SJSA1 (cell line): ENCODE measurements around the gene IRGQ. TPM values are rescaled to one million over a fixed set of nuclear protein-coding genes. Genes with fewer than 3 reads are reported as not detected.
"Not testable (repeated sequence)": the region's sequence is repeated elsewhere in the genome, so short reads cannot be mapped to it uniquely, and the experiment has no call there.

Experiments
- DNase-seq, 2 experiments: peaks; one replicate each; pipeline ENCODE4 v3.0.0-alpha.2; 2015 to 2020; ENCODE audit warnings: low spot score in 2 of 2, low read depth in 1 of 2
- H3K27ac ChIP-seq: fragments of 250-450 bp; sonication (Bioruptor Pico); 2 replicates; pipeline ENCODE4 v1.5.1; 2020; ENCODE audit warnings: mild to moderate bottlenecking, moderate library complexity
- H3K27me3 ChIP-seq: fragments of 250-450 bp; sonication (Bioruptor Pico); replicated peaks from 2 replicates; pipeline ENCODE4 v1.5.1; 2020; ENCODE audit warnings: mild to moderate bottlenecking, moderate library complexity
- H3K36me3 ChIP-seq: fragments of 250-450 bp; sonication (Bioruptor Pico); 2 replicates; pipeline ENCODE4 v1.5.1; 2020; ENCODE audit warnings: mild to moderate bottlenecking
- H3K4me1 ChIP-seq: fragments of 250-450 bp; sonication (Bioruptor Pico); replicated peaks from 2 replicates; pipeline ENCODE4 v1.6.1; 2021; ENCODE audit warnings: mild to moderate bottlenecking
- H3K4me3 ChIP-seq: fragments of 250-450 bp; sonication (Bioruptor Pico); 2 replicates; pipeline ENCODE4 v1.5.1; 2020; ENCODE audit warnings: mild to moderate bottlenecking
- H3K9me3 ChIP-seq: fragments of 250-450 bp; sonication (Bioruptor Pico); replicated peaks from 2 replicates; pipeline ENCODE4 v1.5.1; 2020; ENCODE audit warnings: mild to moderate bottlenecking
- total RNA-seq: library from RNA; depleted of rRNA; stranded (reverse); fragments of >200 nt; shearing (Covaris generic); gene quantifications from 2 replicates; pipeline ENCODE4 v1.2.3, GENCODE V29; 2014

Gene IRGQ
- total RNA-seq, 1 experiment from 2014 or later, result 36.2 TPM

DNA sequence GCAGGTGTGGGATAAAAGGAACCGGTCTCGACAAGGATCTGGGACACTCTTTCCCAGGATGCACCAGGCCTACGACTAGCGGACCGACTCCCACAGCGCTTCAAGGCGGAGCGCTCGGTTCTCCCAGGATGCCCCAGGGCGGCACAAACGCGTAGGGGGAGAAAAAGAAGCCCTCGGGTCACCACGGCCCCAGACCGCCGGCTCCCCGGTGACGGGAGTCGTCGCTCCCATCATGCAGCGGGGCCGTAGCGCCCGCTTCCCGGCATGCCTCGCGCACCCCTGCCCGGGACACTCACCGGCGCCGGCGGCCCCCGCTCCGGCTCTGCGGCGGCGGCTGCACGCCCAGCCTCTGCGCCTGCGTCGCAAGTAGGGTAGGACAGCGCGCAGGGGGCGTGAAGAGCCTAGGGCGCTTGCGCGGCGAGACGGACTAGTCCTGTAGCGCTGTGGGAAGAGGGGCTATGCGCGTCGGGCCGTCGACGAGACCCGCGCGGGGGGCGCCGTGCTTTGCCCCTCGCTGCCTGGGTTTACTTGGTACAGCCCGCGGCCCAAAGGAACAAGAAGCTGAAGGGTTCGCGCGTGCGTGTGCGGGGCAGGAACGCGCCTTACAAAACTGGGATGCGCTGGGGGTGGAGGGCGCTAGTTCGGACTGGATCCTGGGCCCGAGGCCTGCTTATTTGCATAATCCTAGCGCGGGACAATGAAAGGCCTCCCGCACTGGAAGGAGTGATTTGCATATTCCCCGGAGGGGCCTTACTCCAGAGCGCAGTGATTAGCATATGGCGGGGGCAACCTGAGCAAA lies 23.5 kb upstream of the IRGQ start, which contains the start of gene ZNF428:
TSS of gene ZNF428 (minus strand) at position 368 of the 799 bp plus-strand sequence. CDS start 5,325 bp downstream, outside the sequence.
- H3K4me3 ChIP-seq, result peak within 1 kb of the TSS; percentile 66
- H3K4me1 ChIP-seq, result peaks cover 9% of the 10 kb centered on the region
- H3K9me3 ChIP-seq, result no peaks in the 10 kb centered on the region
- peak; percentile 89 to 92 for DNase-seq
- no peaks in the 10 kb centered on the region; the same call in 1 of the 2 replicates for H3K36me3 ChIP-seq
- H3K27me3 ChIP-seq, result no peaks in the 10 kb centered on the region
- H3K27ac ChIP-seq, result peak within 1 kb of the TSS; percentile 78

DNA sequence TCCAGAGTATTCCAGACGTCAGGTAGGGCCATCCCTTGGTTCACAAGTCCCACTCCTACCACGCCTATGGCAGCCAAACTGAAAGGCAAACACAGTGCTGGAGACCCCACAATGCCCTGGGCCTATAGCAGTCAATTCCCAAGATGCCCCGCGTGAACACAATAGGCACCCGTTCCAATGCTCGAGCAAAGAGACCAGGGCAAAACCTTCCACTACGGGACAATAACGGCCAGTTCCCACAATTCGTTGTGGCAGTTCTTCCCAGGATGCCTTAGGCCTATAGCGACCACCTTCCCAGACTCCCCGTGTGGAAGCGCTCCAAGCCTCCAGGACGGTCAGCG lies 23.0 kb upstream of the IRGQ start:
- no peak for DNase-seq
- Histone ChIP-seq H3K9me3 (no peaks in the 10 kb centered on the region), H3K36me3 (peaks cover 3% of the 10 kb centered on the region; the same call in 1 of the 2 replicates), H3K4me3 (peak overlapping the region; percentile 66), H3K27me3 (no peaks in the 10 kb centered on the region), H3K4me1 (peaks cover 9% of the 10 kb centered on the region), H3K27ac (peak overlapping the region; percentile 78)

DNA sequence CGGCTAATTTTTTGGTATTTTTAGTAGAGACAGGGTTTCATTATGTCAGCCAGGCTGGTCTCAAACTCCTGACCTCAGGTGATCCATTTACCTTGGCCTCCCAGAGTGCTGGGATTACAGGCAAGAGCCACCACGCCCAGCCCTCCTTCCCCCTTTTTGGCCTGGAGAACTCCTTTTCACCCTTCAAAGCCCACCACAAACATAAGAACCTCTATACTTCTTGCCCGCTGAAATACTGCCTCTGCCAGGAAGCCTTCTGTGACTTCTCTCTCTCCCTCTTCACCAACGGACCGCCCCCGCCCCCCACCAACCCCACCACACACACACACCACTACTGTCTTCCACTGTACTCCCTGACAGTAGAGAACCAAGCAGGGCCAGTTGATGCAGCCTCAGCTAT lies 21.0 kb upstream of the IRGQ start:
- Histone ChIP-seq H3K4me3 (no peak overlapping the region), H3K9me3 (no peaks in the 10 kb centered on the region), H3K4me1 (peaks cover 9% of the 10 kb centered on the region), H3K27me3 (no peaks in the 10 kb centered on the region), H3K36me3 (peaks cover 15% of the 10 kb centered on the region), H3K27ac (no peak overlapping the region)
- DNase-seq, result no peak

DNA sequence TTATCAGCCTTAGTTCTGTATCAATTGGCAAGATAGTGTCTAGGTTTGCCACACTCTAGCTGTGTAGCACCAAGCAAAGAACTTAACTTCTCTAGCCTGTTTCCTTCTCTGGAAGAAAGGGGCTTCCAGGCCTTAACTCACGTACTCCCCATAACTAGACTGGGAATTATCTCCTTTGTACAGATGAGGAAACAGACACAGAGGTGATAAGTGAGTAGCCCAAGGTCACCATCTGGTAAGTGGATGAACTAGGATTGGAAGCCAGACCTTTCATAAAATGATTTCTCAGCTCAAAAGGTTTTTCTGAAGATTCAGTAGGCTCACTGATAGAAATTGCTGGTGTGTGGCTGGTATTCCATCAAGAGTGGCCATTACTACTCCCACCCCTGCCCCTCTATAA lies 20.4 kb upstream of the IRGQ start:
- no peaks in the 10 kb centered on the region for H3K9me3 ChIP-seq
- peaks cover 9% of the 10 kb centered on the region for H3K4me1 ChIP-seq
- no peaks in the 10 kb centered on the region for H3K27me3 ChIP-seq
- no peak overlapping the region for H3K4me3 ChIP-seq
- peaks cover 21% of the 10 kb centered on the region for H3K36me3 ChIP-seq
- DNase-seq, result no peak
- no peak overlapping the region for H3K27ac ChIP-seq

DNA sequence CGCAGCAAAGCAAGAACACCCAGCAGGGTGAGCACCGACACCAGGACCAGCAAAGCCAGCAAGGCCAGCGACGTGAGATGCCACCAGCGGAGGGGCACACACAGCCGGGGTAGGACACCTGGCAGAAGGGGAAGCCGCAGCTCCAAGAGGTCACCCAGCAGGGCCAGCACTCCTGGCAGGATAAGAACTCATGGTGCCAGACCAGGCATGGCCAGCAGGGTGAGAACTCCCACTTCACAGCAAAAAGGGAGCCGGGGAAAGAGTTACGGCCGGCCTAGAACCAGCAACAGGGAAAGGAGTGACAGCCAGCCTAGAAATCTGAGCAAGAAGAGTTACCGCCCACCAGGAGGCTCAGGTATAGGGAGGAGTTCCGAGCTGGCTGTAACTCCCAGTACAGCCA lies 16.4 kb upstream of the IRGQ start:
- DNase-seq, result no peak
- H3K36me3 ChIP-seq, result peaks cover 35% of the 10 kb centered on the region
- no peak overlapping the region for H3K4me3 ChIP-seq
- H3K27me3 ChIP-seq, result no peaks in the 10 kb centered on the region
- H3K4me1 ChIP-seq, result peaks cover 13% of the 10 kb centered on the region
- no peak overlapping the region for H3K27ac ChIP-seq
- no peaks in the 10 kb centered on the region for H3K9me3 ChIP-seq

DNA sequence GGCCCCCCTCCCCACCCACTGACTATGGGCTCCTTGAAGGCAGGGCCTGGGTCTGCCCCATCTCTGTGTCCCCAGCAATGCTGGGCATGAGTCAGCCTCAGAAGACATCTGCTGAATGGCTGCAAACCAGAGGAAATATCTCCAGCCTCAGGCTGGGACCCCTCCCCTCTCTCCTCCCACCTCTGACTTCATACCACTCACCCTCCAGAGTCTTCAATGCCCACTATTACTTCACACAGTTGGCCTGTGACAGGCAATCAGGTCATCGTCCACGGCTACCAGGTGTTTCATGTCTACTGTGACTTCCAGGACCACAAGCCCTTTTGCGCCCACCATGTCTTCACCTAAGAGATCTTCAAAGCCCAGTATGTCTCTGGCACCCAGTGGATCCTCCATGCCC lies 15.9 kb upstream of the IRGQ start, which contains the start of gene SRRM5:
TSS of gene SRRM5 (plus strand) at position 301 of the 400 bp plus-strand sequence. CDS start at position 335, 34 bp downstream.
- no peak for DNase-seq
- H3K36me3 ChIP-seq, result peaks cover 39% of the 10 kb centered on the region
- peaks cover 13% of the 10 kb centered on the region for H3K4me1 ChIP-seq
- H3K27me3 ChIP-seq, result no peaks in the 10 kb centered on the region
- no peaks in the 10 kb centered on the region for H3K9me3 ChIP-seq
- H3K27ac ChIP-seq, result peak within 1 kb of the TSS; percentile 17; the same call in 1 of the 2 replicates
- H3K4me3 ChIP-seq, result no peak within 1 kb of the TSS

DNA sequence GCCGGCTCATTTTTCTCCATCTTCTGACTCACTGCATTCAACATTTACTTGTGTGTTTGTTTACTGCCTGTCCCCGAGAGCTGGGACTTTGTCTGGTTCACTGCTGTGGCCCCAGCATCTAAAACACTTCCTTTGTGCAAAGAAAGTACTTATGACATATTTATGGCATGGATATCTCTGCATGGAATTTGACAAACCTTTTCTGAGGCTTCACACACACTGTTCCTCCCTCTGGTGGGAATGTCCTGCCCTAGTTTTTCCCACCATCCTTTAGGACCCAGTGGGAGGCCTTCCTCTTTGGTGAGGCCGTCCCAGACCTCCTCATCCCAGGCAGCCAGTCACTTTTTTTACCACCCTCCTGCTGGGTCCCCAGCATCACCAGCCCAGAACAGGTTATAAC lies 14.6 kb upstream of the IRGQ start:
- Histone ChIP-seq H3K4me1 (peaks cover 13% of the 10 kb centered on the region), H3K27me3 (no peaks in the 10 kb centered on the region), H3K36me3 (peaks cover 45% of the 10 kb centered on the region), H3K4me3 (no peak overlapping the region), H3K27ac (peak overlapping the region; percentile 17; the same call in 1 of the 2 replicates), H3K9me3 (no peaks in the 10 kb centered on the region)
- peak in 1 of 2 experiments; percentile 53 for DNase-seq

DNA sequence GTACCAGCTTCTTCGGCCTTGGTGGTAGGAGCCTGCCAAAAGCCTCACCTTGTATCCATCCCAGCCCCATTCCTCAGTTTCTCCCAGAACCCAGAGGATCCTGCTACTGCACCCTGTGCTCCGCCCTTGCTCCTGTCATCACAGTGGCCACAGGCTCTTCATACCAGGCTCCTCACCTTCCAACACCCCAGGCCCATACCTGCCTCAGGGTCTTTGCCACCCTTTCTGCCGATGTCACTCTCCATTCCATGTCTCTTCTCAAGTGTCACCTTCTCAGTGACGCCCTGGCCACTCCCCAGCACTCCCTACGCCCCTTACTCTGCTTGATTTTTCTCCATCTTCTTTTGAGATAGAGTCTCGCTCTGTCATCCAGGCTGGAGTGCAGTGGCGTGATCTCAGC lies 13.9 kb upstream of the IRGQ start:
- Histone ChIP-seq H3K4me1 (peaks cover 13% of the 10 kb centered on the region), H3K36me3 (peaks cover 45% of the 10 kb centered on the region), H3K9me3 (no peaks in the 10 kb centered on the region), H3K27ac (no peak overlapping the region), H3K27me3 (no peaks in the 10 kb centered on the region), H3K4me3 (no peak overlapping the region)
- no peak for DNase-seq

DNA sequence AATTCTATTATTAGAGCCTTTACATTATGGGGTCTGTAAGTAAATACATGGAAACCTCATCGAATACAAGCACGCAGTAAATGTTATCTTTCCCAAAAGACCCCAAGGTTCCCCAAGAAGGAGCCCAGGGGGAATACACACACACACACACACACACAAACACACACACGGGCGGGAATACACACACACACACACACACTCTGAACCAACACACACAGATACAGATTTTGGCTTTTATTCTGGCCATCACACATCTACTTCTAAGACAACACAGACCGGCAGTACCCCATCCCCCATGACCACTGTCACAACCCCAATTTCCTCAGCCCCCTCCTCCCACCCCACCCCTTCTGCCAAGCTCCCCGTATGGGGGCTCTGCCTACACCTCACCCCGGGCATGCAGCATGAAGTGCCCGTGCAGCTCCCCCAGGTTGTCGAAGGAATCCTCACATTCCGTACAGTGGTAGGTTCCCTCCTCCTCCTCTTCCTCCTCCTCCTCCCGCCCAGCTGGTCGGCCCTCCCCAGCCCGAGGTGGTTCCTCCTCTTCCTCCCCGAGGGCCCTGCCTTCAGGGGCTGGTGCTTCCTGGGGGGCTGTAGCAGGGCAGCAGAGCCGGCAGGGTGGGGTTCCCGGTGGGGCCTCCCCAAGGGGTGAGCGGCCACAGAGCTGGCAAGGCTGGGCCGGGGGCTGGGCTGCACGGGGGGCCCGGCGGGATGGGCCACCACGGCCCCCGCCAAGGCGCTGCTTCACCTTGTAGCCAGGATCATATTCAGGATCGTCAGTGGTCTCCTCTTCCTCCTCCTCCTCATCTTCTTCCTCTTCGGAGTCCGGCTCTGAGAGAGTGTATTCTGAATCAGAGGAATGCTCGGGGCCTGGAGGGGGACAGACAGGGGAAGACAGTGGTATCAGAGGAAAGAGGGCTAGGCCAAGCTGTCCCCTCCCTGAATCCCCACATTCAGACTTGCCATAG lies 11.6 kb upstream of the IRGQ start:
- Histone ChIP-seq H3K27me3 (no peaks in the 10 kb centered on the region), H3K27ac (no peak overlapping the region), H3K4me1 (peaks cover 13% of the 10 kb centered on the region), H3K4me3 (no peak overlapping the region), H3K9me3 (no peaks in the 10 kb centered on the region), H3K36me3 (peaks cover 46% of the 10 kb centered on the region)
- no peak for DNase-seq

DNA sequence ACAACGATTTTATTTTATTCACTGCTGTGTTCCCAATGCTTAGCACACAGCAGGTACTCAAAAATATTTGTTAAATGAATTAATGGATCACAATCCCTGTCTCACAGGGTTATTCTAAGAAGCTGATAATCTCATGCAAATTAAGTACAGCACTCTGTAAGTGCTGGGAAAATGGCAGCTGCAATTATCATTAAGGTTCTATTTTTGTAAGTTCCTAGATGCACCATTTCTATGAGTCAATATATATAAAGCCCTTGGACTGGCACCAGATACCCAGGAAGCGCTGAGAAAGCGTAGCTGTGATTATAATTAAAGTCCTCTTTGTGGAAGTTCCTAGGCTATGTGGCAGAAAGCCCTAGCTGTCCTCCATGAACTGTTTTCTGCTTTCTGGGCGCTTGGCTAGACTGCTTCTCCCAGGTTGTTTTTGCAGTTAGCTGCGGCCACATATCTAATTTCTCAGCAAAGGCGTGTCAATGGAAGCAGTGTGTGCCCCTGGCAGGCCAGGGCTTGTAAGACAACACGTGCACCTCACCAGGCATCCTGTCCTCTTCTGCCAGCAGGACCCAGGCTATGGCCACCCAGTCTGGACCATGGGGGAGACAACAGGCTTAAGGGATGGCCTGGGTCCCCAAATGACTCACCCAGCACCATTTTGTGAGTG lies 10.8 kb upstream of the IRGQ start:
- H3K27me3 ChIP-seq, result no peaks in the 10 kb centered on the region
- no peak overlapping the region for H3K27ac ChIP-seq
- no peak for DNase-seq
- H3K36me3 ChIP-seq, result peaks cover 43% of the 10 kb centered on the region
- peaks cover 13% of the 10 kb centered on the region for H3K4me1 ChIP-seq
- H3K9me3 ChIP-seq, result no peaks in the 10 kb centered on the region
- no peak overlapping the region for H3K4me3 ChIP-seq

DNA sequence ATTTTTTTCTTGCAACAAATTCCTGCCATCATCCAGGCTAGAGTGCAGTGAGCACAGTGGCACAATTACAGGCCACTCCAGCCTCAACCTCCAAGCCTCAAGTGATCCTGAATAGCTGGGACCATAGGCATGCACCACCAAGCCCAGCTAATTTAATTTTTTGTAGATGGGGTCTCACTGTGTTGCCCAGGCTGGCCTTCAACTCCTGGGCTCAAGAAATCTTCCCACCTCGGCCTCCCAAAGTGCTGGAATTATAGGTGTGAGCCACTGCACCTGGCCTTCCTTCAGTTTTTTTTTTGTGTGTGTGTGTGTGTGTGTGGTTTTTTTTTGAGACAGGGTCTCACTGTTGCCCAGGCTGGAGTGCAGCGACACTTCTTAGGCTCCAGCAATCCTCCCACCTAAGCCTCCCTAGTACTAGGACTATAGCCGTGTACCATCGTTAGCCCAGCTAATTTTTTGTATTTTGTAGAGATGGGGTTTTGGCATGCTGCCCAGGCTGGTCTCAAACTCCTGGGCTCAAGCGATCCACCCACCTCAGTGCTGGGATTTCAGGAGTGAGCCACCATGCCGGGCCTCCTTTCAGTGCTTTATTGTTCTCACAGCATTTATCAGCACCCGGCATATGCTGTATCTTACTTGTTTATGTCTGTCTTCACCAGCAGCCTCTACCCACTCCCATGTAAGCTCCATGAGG lies 10.1 kb upstream of the IRGQ start:
- Histone ChIP-seq H3K4me3 (no peak overlapping the region), H3K27ac (no peak overlapping the region), H3K9me3 (no peaks in the 10 kb centered on the region), H3K27me3 (no peaks in the 10 kb centered on the region), H3K36me3 (peaks cover 44% of the 10 kb centered on the region), H3K4me1 (peaks cover 12% of the 10 kb centered on the region)
- no peak for DNase-seq

DNA sequence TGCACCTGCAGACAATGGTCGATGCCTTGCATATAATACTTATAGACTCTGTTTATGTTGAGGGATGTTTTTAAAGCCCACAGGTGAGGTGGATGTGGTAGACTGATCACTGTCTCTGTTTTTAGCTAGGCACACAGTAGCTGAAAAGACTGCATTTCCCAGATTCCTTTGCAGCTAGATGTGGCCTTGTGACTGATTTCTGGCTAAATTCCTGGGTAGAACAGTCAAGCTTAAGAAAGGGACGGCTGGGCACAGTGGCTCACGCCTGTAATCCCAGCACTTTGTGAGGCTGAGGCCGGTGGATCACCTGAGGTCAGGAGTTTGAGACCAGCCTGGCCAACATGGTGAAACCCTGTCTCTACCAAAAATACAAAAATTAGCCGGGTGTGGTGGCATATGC lies 4.4 kb upstream of the IRGQ start:
- not testable (repeated sequence) for DNase-seq

More for the DNA sequence above, 4.4 kb upstream of the IRGQ start:
- not testable (repeated sequence) for H3K27ac ChIP-seq, H3K27me3 ChIP-seq, H3K9me3 ChIP-seq, H3K4me3 ChIP-seq
- peaks cover 11% of the 10 kb centered on the region for H3K4me1 ChIP-seq
- peaks cover 52% of the 10 kb centered on the region for H3K36me3 ChIP-seq
